Adipocyte (in vitro differentiated cells): Measurements from ENCODE around the gene RPL13.

ENCODE experiments used
- DNase-seq: peaks from one replicate; pipeline ENCODE4 v3.0.0-alpha.2; 2015; ENCODE audit warnings: low read depth
- H3K27me3 ChIP-seq: replicated peaks from 2 replicates; pipeline ENCODE4 v1.7.0; 2013; ENCODE audit warnings: mild to moderate bottlenecking, low read length, moderate library complexity; ENCODE audit not compliant: control insufficient read depth, insufficient read depth
- H3K36me3 ChIP-seq: 2 replicates; pipeline ENCODE4 v1.7.0; 2013; ENCODE audit warnings: low read length, mild to moderate bottlenecking, moderate library complexity; ENCODE audit not compliant: control insufficient read depth, insufficient read depth, severe bottlenecking
- H3K4me1 ChIP-seq: 2 replicates; pipeline ENCODE4 v1.7.0; 2013; ENCODE audit warnings: mild to moderate bottlenecking, low read length, moderate library complexity; ENCODE audit not compliant: control insufficient read depth, insufficient read depth
- H3K4me3 ChIP-seq: 2 replicates; pipeline ENCODE4 v1.7.0; 2013; ENCODE audit warnings: mild to moderate bottlenecking, low read length, moderate library complexity
- H3K9ac ChIP-seq: 2 replicates; pipeline ENCODE4 v1.7.0; 2013; ENCODE audit warnings: mild to moderate bottlenecking, low read length, moderate library complexity
- H3K9me3 ChIP-seq: 2 replicates; pipeline ENCODE4 v1.7.0; 2013; ENCODE audit warnings: mild to moderate bottlenecking, low read length, moderate library complexity; ENCODE audit not compliant: control insufficient read depth

The RPL13 gene

GRCh38 chr16:89531821-89532526, 28.5 kb upstream of the RPL13 start:
- Histone ChIP-seq H3K4me3 (no peak overlapping the region), H3K27me3 (no peaks in the 10 kb centered on the region), H3K4me1 (peaks cover 10% of the 10 kb centered on the region), H3K9me3 (no peaks in the 10 kb centered on the region), H3K36me3 (peaks cover 77% of the 10 kb centered on the region), H3K9ac (no peak overlapping the region)
- no peak for DNase-seq

DNA sequence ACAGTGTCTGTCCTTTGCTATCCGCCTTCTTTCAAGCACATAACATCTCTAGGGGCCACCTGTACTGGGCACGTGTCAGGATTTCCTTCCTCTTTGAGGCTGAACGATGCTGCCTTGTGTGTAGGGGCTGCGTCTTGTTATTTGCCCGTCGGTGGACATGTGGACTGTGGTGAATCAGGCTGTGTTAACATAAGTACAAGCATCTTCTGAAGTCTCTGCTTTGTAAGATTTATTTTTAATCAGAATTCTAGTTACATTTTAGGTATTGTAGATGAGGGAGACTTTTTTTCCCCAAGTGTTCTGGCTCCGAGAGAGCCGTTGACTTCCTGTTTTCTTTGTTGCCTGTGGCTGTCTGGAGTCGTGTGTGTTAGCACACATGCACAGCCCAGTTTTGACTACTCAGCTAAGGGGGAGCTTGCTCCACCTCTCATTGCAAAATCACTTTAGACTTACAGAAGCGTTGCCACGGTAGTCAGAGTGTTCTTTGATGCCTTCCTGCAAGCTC, 26.2 kb upstream of the RPL13 start:
- H3K9me3 ChIP-seq = no peaks in the 10 kb centered on the region
- H3K4me3 ChIP-seq = no peak overlapping the region
- no peaks in the 10 kb centered on the region for H3K27me3 ChIP-seq
- H3K4me1 ChIP-seq = peaks cover 10% of the 10 kb centered on the region
- peak overlapping the region; percentile 24 for H3K9ac ChIP-seq
- DNase-seq = peak; percentile 38
- peaks cover 83% of the 10 kb centered on the region for H3K36me3 ChIP-seq

DNA sequence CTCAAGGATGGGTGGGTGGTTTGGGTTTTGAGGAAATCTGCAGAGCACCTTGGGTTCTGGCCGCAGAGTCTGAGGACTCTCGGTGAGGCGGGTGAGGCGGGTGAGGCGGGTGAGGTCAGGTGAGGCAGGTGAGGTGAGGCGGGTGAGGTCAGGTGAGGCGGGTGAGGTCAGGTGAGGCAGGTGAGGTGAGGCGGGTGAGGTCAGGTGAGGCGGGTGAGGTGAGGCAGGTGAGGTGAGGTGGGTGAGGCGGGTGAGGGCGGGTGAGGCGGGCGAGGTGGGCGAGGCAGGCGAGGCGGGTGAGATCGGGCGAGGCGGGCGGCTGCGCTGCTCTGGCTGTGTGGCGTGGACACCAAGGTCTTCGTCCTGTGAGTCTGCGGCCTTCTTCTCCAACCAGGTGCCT, 24.1 kb upstream of the RPL13 start:
- DNase-seq = no peak
- Histone ChIP-seq H3K9me3 (no peaks in the 10 kb centered on the region), H3K36me3 (peaks cover 84% of the 10 kb centered on the region), H3K4me1 (peaks cover 10% of the 10 kb centered on the region), H3K27me3 (no peaks in the 10 kb centered on the region), H3K4me3 (no peak overlapping the region), H3K9ac (no peak overlapping the region)

- DNase-seq = no peak
- Histone ChIP-seq H3K27me3 (no peaks in the 10 kb centered on the region), H3K36me3 (peaks cover 83% of the 10 kb centered on the region), H3K9me3 (no peaks in the 10 kb centered on the region), H3K4me1 (peaks cover 10% of the 10 kb centered on the region), H3K9ac (no peak overlapping the region), H3K4me3 (no peak overlapping the region)
These were observed 23.5 kb upstream of the RPL13 start for GRCh38 chr16:89536886-89537548.

GRCh38 chr16:89537549-89537925, 22.9 kb upstream of the RPL13 start:
- no peaks in the 10 kb centered on the region for H3K9me3 ChIP-seq
- H3K9ac ChIP-seq = no peak overlapping the region
- H3K27me3 ChIP-seq = no peaks in the 10 kb centered on the region
- no peak overlapping the region for H3K4me3 ChIP-seq
- peaks cover 10% of the 10 kb centered on the region for H3K4me1 ChIP-seq
- DNase-seq = no peak
- H3K36me3 ChIP-seq = peaks cover 78% of the 10 kb centered on the region

DNA sequence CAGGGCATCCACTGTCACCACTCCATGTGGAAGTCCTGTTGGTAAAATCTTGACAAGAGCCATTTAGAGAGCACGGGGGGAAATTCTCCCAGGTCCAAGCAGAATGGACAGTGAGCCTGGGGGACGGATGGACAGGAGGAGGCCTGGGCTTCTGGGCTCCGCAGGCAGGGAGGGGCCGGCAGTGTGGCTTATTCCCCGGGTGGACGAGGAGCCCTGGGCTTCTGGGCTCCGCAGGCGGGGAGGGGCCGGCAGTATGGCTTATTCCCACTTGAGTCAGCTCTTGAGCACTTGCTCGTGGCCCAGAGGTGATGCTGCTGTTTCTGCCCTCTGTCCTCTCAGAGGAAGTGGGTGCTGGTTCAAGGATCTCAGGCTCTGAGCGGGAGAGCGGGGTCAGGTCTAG, 22.2 kb upstream of the RPL13 start:
- Histone ChIP-seq H3K9me3 (no peaks in the 10 kb centered on the region), H3K9ac (no peak overlapping the region), H3K4me3 (no peak overlapping the region), H3K36me3 (peaks cover 71% of the 10 kb centered on the region), H3K27me3 (no peaks in the 10 kb centered on the region), H3K4me1 (peaks cover 10% of the 10 kb centered on the region)
- no peak for DNase-seq

GRCh38 chr16:89540557-89540956, 19.9 kb upstream of the RPL13 start:
- Histone ChIP-seq H3K27me3 (no peaks in the 10 kb centered on the region), H3K9me3 (no peaks in the 10 kb centered on the region), H3K4me1 (no peaks in the 10 kb centered on the region), H3K4me3 (no peak overlapping the region), H3K36me3 (peaks cover 71% of the 10 kb centered on the region), H3K9ac (no peak overlapping the region)
- no peak for DNase-seq

- Histone ChIP-seq H3K27me3 (no peaks in the 10 kb centered on the region), H3K4me3 (no peak overlapping the region), H3K9ac (no peak overlapping the region), H3K9me3 (no peaks in the 10 kb centered on the region), H3K36me3 (peaks cover 78% of the 10 kb centered on the region), H3K4me1 (no peaks in the 10 kb centered on the region)
- DNase-seq = no peak
These were observed 18.7 kb upstream of the RPL13 start for GRCh38 chr16:89541792-89542191.

GRCh38 chr16:89544113-89544512, 16.4 kb upstream of the RPL13 start:
- Histone ChIP-seq H3K4me3 (no peak overlapping the region), H3K27me3 (no peaks in the 10 kb centered on the region), H3K36me3 (peaks cover 79% of the 10 kb centered on the region), H3K9ac (no peak overlapping the region), H3K4me1 (no peaks in the 10 kb centered on the region), H3K9me3 (no peaks in the 10 kb centered on the region)
- DNase-seq = no peak

- no peaks in the 10 kb centered on the region for H3K4me1 ChIP-seq
- no peak for DNase-seq
- H3K27me3 ChIP-seq = no peaks in the 10 kb centered on the region
- H3K9ac ChIP-seq = no peak overlapping the region
- H3K4me3 ChIP-seq = no peak overlapping the region
- H3K36me3 ChIP-seq = peaks cover 82% of the 10 kb centered on the region
- no peaks in the 10 kb centered on the region for H3K9me3 ChIP-seq
These were observed 15.8 kb upstream of the RPL13 start for GRCh38 chr16:89544713-89545043.

GRCh38 chr16:89545044-89545830, 15.2 kb upstream of the RPL13 start:
- Histone ChIP-seq H3K4me3 (no peak overlapping the region), H3K36me3 (peaks cover 82% of the 10 kb centered on the region), H3K27me3 (no peaks in the 10 kb centered on the region), H3K4me1 (no peaks in the 10 kb centered on the region), H3K9me3 (no peaks in the 10 kb centered on the region), H3K9ac (no peak overlapping the region)
- DNase-seq = no peak
